ENCODE measurements around the gene SCIN. TPM values are rescaled to one million over a fixed set of nuclear protein-coding genes. Genes with fewer than 3 reads are reported as not detected.

Gene SCIN
- total RNA-seq, 4 donors from 2014 or later = under 0.01 to 6.5 (median 2.4) TPM

DNA sequence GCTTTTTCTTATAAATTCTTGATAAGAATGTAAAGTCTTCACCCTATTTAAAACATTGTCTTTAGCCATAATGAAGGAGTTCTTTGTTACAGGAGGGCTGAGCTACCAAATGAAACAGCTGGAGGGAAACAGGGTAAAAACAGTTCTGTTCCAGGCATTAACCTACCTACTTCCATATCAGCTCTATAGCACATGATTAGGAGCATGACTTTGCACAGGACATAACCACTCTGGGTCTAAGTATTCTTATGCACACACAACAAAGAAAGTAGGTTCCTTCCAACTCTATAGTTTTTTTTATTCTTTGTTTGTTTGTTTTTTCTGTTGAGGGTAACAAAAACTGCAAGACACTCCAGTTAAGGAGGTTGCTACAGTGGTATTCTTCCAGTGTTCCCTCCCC, 52.7 kb downstream of the SCIN start:
- no peaks in the 10 kb centered on the region for H3K4me1 ChIP-seq
- no peak for TF ChIP-seq POLR2A (IDR thresholded peaks at IDR 0.05)
- no peak for TF ChIP-seq CTCF (IDR thresholded peaks at IDR 0.05)
- H3K36me3 ChIP-seq = no peaks in the 10 kb centered on the region
- no peak overlapping the region for H3K27ac ChIP-seq
- no peaks in the 10 kb centered on the region for H3K9me3 ChIP-seq
- intact Hi-C loops (cut with DNase I; ENCODE audit: low total_unique reads) = no loop called here
- H3K27me3 ChIP-seq = no peaks in the 10 kb centered on the region
- no peak for DNase-seq
- no peak overlapping the region for H3K4me3 ChIP-seq

- no peak for DNase-seq
- Histone ChIP-seq H3K27ac (no peak overlapping the region), H3K4me1 (no peaks in the 10 kb centered on the region), H3K36me3 (no peaks in the 10 kb centered on the region), H3K9me3 (no peaks in the 10 kb centered on the region), H3K4me3 (no peak overlapping the region), H3K27me3 (no peaks in the 10 kb centered on the region)
- TF ChIP-seq CTCF (IDR thresholded peaks at IDR 0.05) = peak; percentile 40 to 49 (median 46)
- TF ChIP-seq POLR2A (IDR thresholded peaks at IDR 0.05) = no peak
- intact Hi-C loops (cut with DNase I; ENCODE audit: low total_unique reads) = no loop called here
Observed at GRCh38 chr7:12623885-12624498, 53.5 kb downstream of the SCIN start.

GRCh38 chr7:12625836-12626235, 55.3 kb downstream of the SCIN start:
- Histone ChIP-seq H3K9me3 (no peaks in the 10 kb centered on the region), H3K4me3 (no peak overlapping the region), H3K27ac (no peak overlapping the region), H3K27me3 (no peaks in the 10 kb centered on the region), H3K4me1 (no peaks in the 10 kb centered on the region), H3K36me3 (no peaks in the 10 kb centered on the region)
- intact Hi-C loops (cut with DNase I; ENCODE audit: low total_unique reads) = loop anchor here (5.0 kb wide), 1 partner anchor 1751 kb away; no protein-coding TSS in a partner anchor
- DNase-seq = no peak
- no peak for TF ChIP-seq POLR2A (IDR thresholded peaks at IDR 0.05)
- TF ChIP-seq CTCF (IDR thresholded peaks at IDR 0.05) = no peak

DNA sequence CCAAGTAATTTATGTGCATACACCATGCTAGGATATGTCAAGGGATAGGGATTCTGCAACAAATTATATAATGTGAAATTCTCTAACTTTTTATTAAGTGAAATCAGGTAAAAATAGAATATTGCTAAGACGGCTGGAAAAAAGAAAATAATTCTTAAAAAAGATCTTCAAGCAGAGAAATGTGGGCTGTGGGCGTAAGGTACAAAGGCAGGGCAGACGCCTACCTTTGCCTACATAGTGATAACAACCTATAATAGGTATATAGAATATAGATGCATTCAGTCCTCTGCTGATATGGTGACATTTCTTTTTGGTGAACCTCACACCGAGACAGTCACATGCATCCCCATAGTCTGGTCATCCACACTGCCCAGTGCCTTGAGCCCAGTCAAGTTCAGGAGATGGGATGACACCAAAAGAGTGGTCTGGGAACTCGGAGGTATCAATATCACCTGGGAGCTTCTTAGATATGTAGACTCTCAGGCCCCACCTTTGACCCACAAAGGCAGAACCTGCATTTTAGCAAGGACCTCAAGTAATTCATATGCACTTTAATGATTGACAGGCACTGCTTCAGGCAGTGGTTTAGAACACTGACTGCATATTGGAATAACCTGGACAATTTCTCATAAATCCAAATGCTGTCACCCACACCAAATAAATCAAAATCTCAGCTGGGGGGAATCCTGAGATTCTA, 59.4 kb downstream of the SCIN start:
- no peak for DNase-seq
- Histone ChIP-seq H3K36me3 (no peaks in the 10 kb centered on the region), H3K4me1 (no peaks in the 10 kb centered on the region), H3K9me3 (no peaks in the 10 kb centered on the region), H3K27me3 (no peaks in the 10 kb centered on the region), H3K4me3 (no peak overlapping the region), H3K27ac (no peak overlapping the region)
- TF ChIP-seq CTCF (IDR thresholded peaks at IDR 0.05) = no peak
- intact Hi-C loops (cut with DNase I; ENCODE audit: low total_unique reads) = loop anchor here (5.0 kb wide), 1 partner anchor 1747 kb away; no protein-coding TSS in a partner anchor

- TF ChIP-seq CTCF (IDR thresholded peaks at IDR 0.05) = no peak
- no peak for TF ChIP-seq POLR2A (IDR thresholded peaks at IDR 0.05)
- H3K9me3 ChIP-seq = no peaks in the 10 kb centered on the region
- no peaks in the 10 kb centered on the region for H3K4me1 ChIP-seq
- H3K27me3 ChIP-seq = no peaks in the 10 kb centered on the region
- no peaks in the 10 kb centered on the region for H3K36me3 ChIP-seq
- no peak overlapping the region for H3K27ac ChIP-seq
- intact Hi-C loops (cut with DNase I; ENCODE audit: low total_unique reads) = no loop called here
- H3K4me3 ChIP-seq = no peak overlapping the region
- DNase-seq = no peak
Observed at GRCh38 chr7:12630513-12630819, 59.9 kb downstream of the SCIN start.
